HL-60 (cell line): ENCODE measurements around the gene AGAP1.

ENCODE experiments used
- CTCF ChIP-seq: IDR thresholded peaks from one replicate; pipeline ENCODE4 v1.5.1; 2011; ENCODE audit warnings: low read length, control low read depth, inconsistent platforms; ENCODE audit not compliant: insufficient read depth
- POLR2AphosphoS5 ChIP-seq: IDR thresholded peaks from 2 replicates; pipeline ENCODE4 v1.6.1; 2012; ENCODE audit warnings: low read depth

- TF ChIP-seq CTCF (no peak), POLR2AphosphoS5 (no peak)
These were observed 346.1 kb downstream of the AGAP1 start for GRCh38 chr2:235839974-235840373.
